Measurements from ENCODE around the gene NUP214.

NUP214 gene

DNA sequence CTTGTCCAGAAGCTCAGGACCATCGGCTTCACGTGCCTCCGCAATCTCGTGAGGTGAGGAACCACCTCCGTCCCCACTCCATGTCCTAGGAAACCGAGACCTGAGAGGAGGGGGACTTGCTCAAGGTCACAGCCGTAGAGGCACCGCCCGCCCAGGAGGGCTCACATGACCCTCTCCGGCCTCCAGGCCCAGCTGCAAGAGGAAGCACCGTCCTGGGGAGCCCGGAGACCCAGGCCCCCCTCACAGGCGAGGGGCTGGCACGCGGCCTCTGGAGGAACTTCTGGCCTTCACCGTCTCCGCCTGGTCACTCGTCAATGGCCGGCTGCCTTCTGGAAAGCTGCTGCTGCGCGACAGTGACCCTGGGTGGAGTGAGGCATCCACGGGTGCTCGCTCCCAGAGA lies 126.7 kb downstream of the NUP214 start:
- H3K9me3 ChIP-seq (ENCODE audit: control insufficient read depth, insufficient read depth, low read depth, low read length): no peaks in the 10 kb centered on the region
- H3K36me3 ChIP-seq (ENCODE audit: control insufficient read depth in 2 of 2, insufficient read depth in 1 of 2, low read length in 2 of 2): no peaks in the 10 kb centered on the region
- ChIA-PET POLR2A (no interaction called here), CTCF (interaction anchor here (0.6 to 1.4 kb wide), 2 partner anchors 84 to 111 kb away, joined by 3 to 4 read pairs; no protein-coding TSS in a partner anchor)
- H3K4me1 ChIP-seq (ENCODE audit: control insufficient read depth, insufficient read depth, low read length): no peaks in the 10 kb centered on the region
- no peak overlapping the region for H3K27ac ChIP-seq (ENCODE audit: extremely low read depth, low read depth, low read length)
- H3K4me3 ChIP-seq (ENCODE audit: low read depth, low read length): no peak overlapping the region
- TF ChIP-seq SP2 (tag by site-specific recombination; IDR thresholded peaks at IDR 0.05): no peak
- TF ChIP-seq, protein P1, sequence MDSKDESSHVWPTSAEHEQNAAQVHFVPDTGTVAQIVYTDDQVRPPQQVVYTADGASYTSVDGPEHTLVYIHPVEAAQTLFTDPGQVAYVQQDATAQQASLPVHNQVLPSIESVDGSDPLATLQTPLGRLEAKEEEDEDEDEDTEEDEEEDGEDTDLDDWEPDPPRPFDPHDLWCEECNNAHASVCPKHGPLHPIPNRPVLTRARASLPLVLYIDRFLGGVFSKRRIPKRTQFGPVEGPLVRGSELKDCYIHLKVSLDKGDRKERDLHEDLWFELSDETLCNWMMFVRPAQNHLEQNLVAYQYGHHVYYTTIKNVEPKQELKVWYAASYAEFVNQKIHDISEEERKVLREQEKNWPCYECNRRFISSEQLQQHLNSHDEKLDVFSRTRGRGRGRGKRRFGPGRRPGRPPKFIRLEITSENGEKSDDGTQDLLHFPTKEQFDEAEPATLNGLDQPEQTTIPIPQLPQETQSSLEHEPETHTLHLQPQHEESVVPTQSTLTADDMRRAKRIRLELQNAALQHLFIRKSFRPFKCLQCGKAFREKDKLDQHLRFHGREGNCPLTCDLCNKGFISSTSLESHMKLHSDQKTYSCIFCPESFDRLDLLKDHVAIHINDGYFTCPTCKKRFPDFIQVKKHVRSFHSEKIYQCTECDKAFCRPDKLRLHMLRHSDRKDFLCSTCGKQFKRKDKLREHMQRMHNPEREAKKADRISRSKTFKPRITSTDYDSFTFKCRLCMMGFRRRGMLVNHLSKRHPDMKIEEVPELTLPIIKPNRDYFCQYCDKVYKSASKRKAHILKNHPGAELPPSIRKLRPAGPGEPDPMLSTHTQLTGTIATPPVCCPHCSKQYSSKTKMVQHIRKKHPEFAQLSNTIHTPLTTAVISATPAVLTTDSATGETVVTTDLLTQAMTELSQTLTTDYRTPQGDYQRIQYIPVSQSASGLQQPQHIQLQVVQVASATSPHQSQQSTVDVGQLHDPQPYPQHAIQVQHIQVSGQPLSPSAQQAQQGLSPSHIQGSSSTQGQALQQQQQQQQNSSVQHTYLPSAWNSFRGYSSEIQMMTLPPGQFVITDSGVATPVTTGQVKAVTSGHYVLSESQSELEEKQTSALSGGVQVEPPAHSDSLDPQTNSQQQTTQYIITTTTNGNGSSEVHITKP (tag by site-specific recombination; IDR thresholded peaks at IDR 0.05): no peak
- TF ChIP-seq ZBTB26 (tag by site-specific recombination; optimal IDR thresholded peaks at IDR 0.05): no peak
- TF ChIP-seq, protein P2, sequence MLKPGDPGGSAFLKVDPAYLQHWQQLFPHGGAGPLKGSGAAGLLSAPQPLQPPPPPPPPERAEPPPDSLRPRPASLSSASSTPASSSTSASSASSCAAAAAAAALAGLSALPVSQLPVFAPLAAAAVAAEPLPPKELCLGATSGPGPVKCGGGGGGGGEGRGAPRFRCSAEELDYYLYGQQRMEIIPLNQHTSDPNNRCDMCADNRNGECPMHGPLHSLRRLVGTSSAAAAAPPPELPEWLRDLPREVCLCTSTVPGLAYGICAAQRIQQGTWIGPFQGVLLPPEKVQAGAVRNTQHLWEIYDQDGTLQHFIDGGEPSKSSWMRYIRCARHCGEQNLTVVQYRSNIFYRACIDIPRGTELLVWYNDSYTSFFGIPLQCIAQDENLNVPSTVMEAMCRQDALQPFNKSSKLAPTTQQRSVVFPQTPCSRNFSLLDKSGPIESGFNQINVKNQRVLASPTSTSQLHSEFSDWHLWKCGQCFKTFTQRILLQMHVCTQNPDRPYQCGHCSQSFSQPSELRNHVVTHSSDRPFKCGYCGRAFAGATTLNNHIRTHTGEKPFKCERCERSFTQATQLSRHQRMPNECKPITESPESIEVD (tag by site-specific recombination; IDR thresholded peaks at IDR 0.05): no peak
- TF ChIP-seq, protein P3, sequence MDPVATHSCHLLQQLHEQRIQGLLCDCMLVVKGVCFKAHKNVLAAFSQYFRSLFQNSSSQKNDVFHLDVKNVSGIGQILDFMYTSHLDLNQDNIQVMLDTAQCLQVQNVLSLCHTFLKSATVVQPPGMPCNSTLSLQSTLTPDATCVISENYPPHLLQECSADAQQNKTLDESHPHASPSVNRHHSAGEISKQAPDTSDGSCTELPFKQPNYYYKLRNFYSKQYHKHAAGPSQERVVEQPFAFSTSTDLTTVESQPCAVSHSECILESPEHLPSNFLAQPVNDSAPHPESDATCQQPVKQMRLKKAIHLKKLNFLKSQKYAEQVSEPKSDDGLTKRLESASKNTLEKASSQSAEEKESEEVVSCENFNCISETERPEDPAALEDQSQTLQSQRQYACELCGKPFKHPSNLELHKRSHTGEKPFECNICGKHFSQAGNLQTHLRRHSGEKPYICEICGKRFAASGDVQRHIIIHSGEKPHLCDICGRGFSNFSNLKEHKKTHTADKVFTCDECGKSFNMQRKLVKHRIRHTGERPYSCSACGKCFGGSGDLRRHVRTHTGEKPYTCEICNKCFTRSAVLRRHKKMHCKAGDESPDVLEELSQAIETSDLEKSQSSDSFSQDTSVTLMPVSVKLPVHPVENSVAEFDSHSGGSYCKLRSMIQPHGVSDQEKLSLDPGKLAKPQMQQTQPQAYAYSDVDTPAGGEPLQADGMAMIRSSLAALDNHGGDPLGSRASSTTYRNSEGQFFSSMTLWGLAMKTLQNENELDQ (tag by site-specific recombination; IDR thresholded peaks at IDR 0.05; ENCODE audit: low read depth): no peak
- no peak for TF ChIP-seq KLF1 (tag by site-specific recombination; IDR thresholded peaks at IDR 0.05)

GRCh38 chr9:131253891-131254491 lies 128.6 kb downstream of the NUP214 start:
- H3K9me3 ChIP-seq (ENCODE audit: control insufficient read depth, insufficient read depth, low read depth, low read length): no peaks in the 10 kb centered on the region
- TF ChIP-seq ZBTB17 (tag by site-specific recombination; IDR thresholded peaks at IDR 0.05): peak; percentile 37; the same call in 1 of the 2 replicates
- TF ChIP-seq, protein P3 (tag by site-specific recombination; IDR thresholded peaks at IDR 0.05; ENCODE audit: low read depth): no peak
- TF ChIP-seq ZBTB20 (tag by site-specific recombination; IDR thresholded peaks at IDR 0.05): no peak; the same call in 1 of the 2 replicates
- no peak for TF ChIP-seq ZNF362 (tag by site-specific recombination; IDR thresholded peaks at IDR 0.05)
- H3K27ac ChIP-seq (ENCODE audit: extremely low read depth, low read depth, low read length): no peak overlapping the region
- H3K4me3 ChIP-seq (ENCODE audit: low read depth, low read length): no peak overlapping the region
- H3K4me1 ChIP-seq (ENCODE audit: control insufficient read depth, insufficient read depth, low read length): no peaks in the 10 kb centered on the region
- ChIA-PET CTCF (no interaction called here), POLR2A (interaction anchor here (0.6 kb wide), 1 partner anchor 1057 kb away, joined by 8 read pairs; no protein-coding TSS in a partner anchor)
- no peaks in the 10 kb centered on the region for H3K36me3 ChIP-seq (ENCODE audit: control insufficient read depth in 2 of 2, insufficient read depth in 1 of 2, low read length in 2 of 2)
